NT2/D1 (cell line): ENCODE results near the gene MAN1B1.

Experiments used
- DNase-seq: peaks from one replicate; pipeline ENCODE4 v3.0.0-alpha.2; 2011; ENCODE audit warnings: low read depth, low spot score
- H3K27me3 ChIP-seq: 2 replicates; pipeline ENCODE4 v1.6.0; 2011; ENCODE audit warnings: mild to moderate bottlenecking; ENCODE audit not compliant: insufficient read length, insufficient read depth
- H3K36me3 ChIP-seq: 2 replicates; pipeline ENCODE4 v1.6.1; 2011; ENCODE audit warnings: mild to moderate bottlenecking, low read length, mixed read lengths; ENCODE audit not compliant: insufficient read depth, insufficient read length
- H3K4me1 ChIP-seq: 2 replicates; pipeline ENCODE4 v1.5.1; 2011; ENCODE audit not compliant: insufficient read depth, insufficient read length
- H3K4me3 ChIP-seq: 2 replicates; pipeline ENCODE4 v1.5.1; 2011; ENCODE audit warnings: low read depth; ENCODE audit not compliant: insufficient read length
- H3K9ac ChIP-seq: 2 replicates; pipeline ENCODE4 v1.6.0; 2011; ENCODE audit warnings: low read depth; ENCODE audit not compliant: insufficient read length
- H3K9me3 ChIP-seq: 2 replicates; pipeline ENCODE4 v1.5.1; 2011; ENCODE audit warnings: mild to moderate bottlenecking, low read length; ENCODE audit not compliant: insufficient read depth
- SUZ12 ChIP-seq: IDR thresholded peaks from 2 replicates; pipeline ENCODE4 v1.6.1; 2011; ENCODE audit not compliant: insufficient read length, insufficient read depth; ENCODE audit errors: extremely low read depth
- YY1 ChIP-seq: IDR thresholded peaks from 2 replicates; pipeline ENCODE4 v1.6.1; 2011; ENCODE audit not compliant: insufficient read length, insufficient read depth
- ZNF274 ChIP-seq: IDR thresholded peaks from 2 replicates; pipeline ENCODE4 v1.6.1; 2011; ENCODE audit warnings: mild to moderate bottlenecking, low read depth, low read length

The MAN1B1 gene

GRCh38 chr9:137097761-137098462 lies 11.1 kb downstream of the MAN1B1 start:
- Histone ChIP-seq H3K9me3 (peaks cover 16% of the 10 kb centered on the region), H3K4me3 (no peak overlapping the region), H3K36me3 (peaks cover 67% of the 10 kb centered on the region), H3K4me1 (peaks cover 2% of the 10 kb centered on the region), H3K27me3 (no peaks in the 10 kb centered on the region), H3K9ac (no peak overlapping the region)
- TF ChIP-seq ZNF274 = no peak
- no peak for TF ChIP-seq SUZ12
- TF ChIP-seq YY1 = no peak
- no peak for DNase-seq

- Histone ChIP-seq H3K9me3 (peaks cover 23% of the 10 kb centered on the region), H3K4me1 (peaks cover 2% of the 10 kb centered on the region), H3K36me3 (peaks cover 77% of the 10 kb centered on the region), H3K27me3 (no peaks in the 10 kb centered on the region), H3K4me3 (no peak overlapping the region), H3K9ac (no peak overlapping the region)
- no peak for DNase-seq
- no peak for TF ChIP-seq SUZ12
Measured at GRCh38 chr9:137099231-137099630, 12.4 kb downstream of the MAN1B1 start.

- Histone ChIP-seq H3K9me3 (peaks cover 23% of the 10 kb centered on the region), H3K4me1 (peaks cover 2% of the 10 kb centered on the region), H3K4me3 (no peak overlapping the region), H3K27me3 (no peaks in the 10 kb centered on the region), H3K36me3 (peaks cover 92% of the 10 kb centered on the region), H3K9ac (no peak overlapping the region)
- no peak for DNase-seq
- TF ChIP-seq SUZ12 (no peak), YY1 (no peak), ZNF274 (no peak)
Measured at GRCh38 chr9:137103206-137103999, 16.6 kb downstream of the MAN1B1 start.

- TF ChIP-seq ZNF274 (no peak), YY1 (no peak), SUZ12 (no peak)
- no peak overlapping the region for H3K9ac ChIP-seq
- DNase-seq = no peak
- H3K9me3 ChIP-seq = peaks cover 23% of the 10 kb centered on the region
- peaks cover 3% of the 10 kb centered on the region for H3K4me1 ChIP-seq
- H3K4me3 ChIP-seq = no peak overlapping the region
- H3K36me3 ChIP-seq = peaks cover 94% of the 10 kb centered on the region
- no peaks in the 10 kb centered on the region for H3K27me3 ChIP-seq
Measured at GRCh38 chr9:137105814-137106661, 19.3 kb downstream of the MAN1B1 start.

- Histone ChIP-seq H3K4me3 (no peak overlapping the region), H3K9me3 (peaks cover 18% of the 10 kb centered on the region), H3K27me3 (no peaks in the 10 kb centered on the region), H3K36me3 (peaks cover 92% of the 10 kb centered on the region), H3K9ac (no peak overlapping the region), H3K4me1 (peaks cover 3% of the 10 kb centered on the region)
- TF ChIP-seq YY1 (no peak), ZNF274 (no peak), SUZ12 (no peak)
- DNase-seq = no peak
Measured at GRCh38 chr9:137106662-137107250, 20.0 kb downstream of the MAN1B1 start.

- H3K9me3 ChIP-seq = peaks cover 12% of the 10 kb centered on the region; the same call in 1 of the 2 replicates
- no peak for TF ChIP-seq ZNF274
- TF ChIP-seq SUZ12 = no peak
- TF ChIP-seq YY1 = no peak
- H3K27me3 ChIP-seq = no peaks in the 10 kb centered on the region
- peaks cover 92% of the 10 kb centered on the region for H3K36me3 ChIP-seq
- no peak overlapping the region for H3K9ac ChIP-seq
- H3K4me1 ChIP-seq = peaks cover 3% of the 10 kb centered on the region
- no peak overlapping the region for H3K4me3 ChIP-seq
- no peak for DNase-seq
Measured at GRCh38 chr9:137107312-137107921, 20.6 kb downstream of the MAN1B1 start.
